Islet of Langerhans (tissue), 1 donor: ENCODE measurements around the gene SUPT20H.

Source experiments
- FAIRE-seq: peaks from one replicate; lab custom pipeline; 2011; peaks lifted over from hg19 to GRCh38; lab: Jason Lieb, UNC

SUPT20H gene

GRCh38 chr13:37058910-37059847 is at the start of gene SUPT20H:
Gene SUPT20H, minus strand, starts transcription at chr13:37059688. Its CDS starts 8,198 bp downstream, at chr13:37051490.
- FAIRE-seq, result peak; percentile 5

GRCh38 chr13:37109051-37109678 is 49.7 kb upstream of the SUPT20H start:
- FAIRE-seq, result peak; percentile 94

GRCh38 chr13:37107868-37108267 is 48.4 kb upstream of the SUPT20H start:
- no peak for FAIRE-seq

- FAIRE-seq, result no peak
Measured at GRCh38 chr13:37107456-37107855, 48.0 kb upstream of the SUPT20H start.

GRCh38 chr13:37106642-37107041 is 47.2 kb upstream of the SUPT20H start:
- no peak for FAIRE-seq

- no peak for FAIRE-seq
Measured at GRCh38 chr13:37105251-37105714, 45.8 kb upstream of the SUPT20H start, which contains the start of gene CSNK1A1L. Gene CSNK1A1L, minus strand, starts transcription at chr13:37105664. Its CDS starts 408 bp downstream, at chr13:37105256.

GRCh38 chr13:37102896-37103295 is 43.4 kb upstream of the SUPT20H start:
- FAIRE-seq, result no peak

GRCh38 chr13:37101201-37101600 is 41.7 kb upstream of the SUPT20H start:
- no peak for FAIRE-seq

- no peak for FAIRE-seq
Measured at GRCh38 chr13:37100731-37101130, 41.2 kb upstream of the SUPT20H start.

- no peak for FAIRE-seq
Measured at GRCh38 chr13:37097076-37097475, 37.6 kb upstream of the SUPT20H start.

- no peak for FAIRE-seq
Measured at GRCh38 chr13:37094840-37095239, 35.4 kb upstream of the SUPT20H start.

GRCh38 chr13:37094099-37094498 is 34.6 kb upstream of the SUPT20H start:
- FAIRE-seq, result no peak

GRCh38 chr13:37091835-37092234 is 32.3 kb upstream of the SUPT20H start:
- FAIRE-seq, result no peak

GRCh38 chr13:37090912-37091311 is 31.4 kb upstream of the SUPT20H start:
- FAIRE-seq, result no peak

- FAIRE-seq, result no peak
Measured at GRCh38 chr13:37089495-37089894, 30.0 kb upstream of the SUPT20H start.

- FAIRE-seq, result no peak
Measured at GRCh38 chr13:37087486-37087885, 28.0 kb upstream of the SUPT20H start.

GRCh38 chr13:37085606-37086005 is 26.1 kb upstream of the SUPT20H start:
- FAIRE-seq, result no peak

GRCh38 chr13:37076818-37077217 is 17.3 kb upstream of the SUPT20H start:
- FAIRE-seq, result no peak

- no peak for FAIRE-seq
Measured at GRCh38 chr13:37075164-37075563, 15.7 kb upstream of the SUPT20H start.

GRCh38 chr13:37074703-37075102 is 15.2 kb upstream of the SUPT20H start:
- FAIRE-seq, result peak; percentile 98

- FAIRE-seq, result no peak
Measured at GRCh38 chr13:37072024-37072423, 12.5 kb upstream of the SUPT20H start.

GRCh38 chr13:37070956-37071355 is 11.5 kb upstream of the SUPT20H start:
- FAIRE-seq, result no peak

GRCh38 chr13:37070145-37070695 is 10.7 kb upstream of the SUPT20H start:
- FAIRE-seq, result no peak
